ENCODE data around the gene SEPSECS.

The SEPSECS gene

GRCh38 chr4:25165916-25166315, 5.7 kb upstream of the SEPSECS start:
- TF ChIP-seq CTCF (IDR thresholded peaks at IDR 0.05; ENCODE audit: extremely low read depth, missing control alignments): no peak
- no peak for DNase-seq (ENCODE audit: low spot score)

GRCh38 chr4:25163196-25163595, 2.9 kb upstream of the SEPSECS start:
- no peak for DNase-seq (ENCODE audit: low spot score)
- no peak for TF ChIP-seq CTCF (IDR thresholded peaks at IDR 0.05; ENCODE audit: extremely low read depth, missing control alignments)

- TF ChIP-seq CTCF (IDR thresholded peaks at IDR 0.05; ENCODE audit: extremely low read depth, missing control alignments): no peak
- no peak for DNase-seq (ENCODE audit: low spot score)
These were observed 2.3 kb upstream of the SEPSECS start for GRCh38 chr4:25162566-25162965.

- TF ChIP-seq CTCF (IDR thresholded peaks at IDR 0.05; ENCODE audit: extremely low read depth, missing control alignments): no peak
- no peak for DNase-seq (ENCODE audit: low spot score)
These were observed 1.3 kb upstream of the SEPSECS start for GRCh38 chr4:25161593-25161950.

- TF ChIP-seq CTCF (IDR thresholded peaks at IDR 0.05; ENCODE audit: extremely low read depth, missing control alignments): no peak
- no peak for DNase-seq (ENCODE audit: low spot score)
These were observed 704 bp upstream of the SEPSECS start for GRCh38 chr4:25160714-25161592.

- DNase-seq (ENCODE audit: low spot score): no peak
- TF ChIP-seq CTCF (IDR thresholded peaks at IDR 0.05; ENCODE audit: extremely low read depth, missing control alignments): no peak
These were observed 1.4 kb downstream of the SEPSECS start for GRCh38 chr4:25158817-25159216.

GRCh38 chr4:25157081-25157480, 3.2 kb downstream of the SEPSECS start:
- no peak for DNase-seq (ENCODE audit: low spot score)
- TF ChIP-seq CTCF (IDR thresholded peaks at IDR 0.05; ENCODE audit: extremely low read depth, missing control alignments): no peak

Measured in GM20000 (cell line).